Middle frontal gyrus (tissue), 1 donor: ENCODE results near the gene IFRD2.
"Not testable (repeated sequence)": the region's sequence is repeated elsewhere in the genome, so short reads cannot be mapped to it uniquely, and the experiment has no call there.

Experiments
- DNase-seq: peaks from one replicate; pipeline ENCODE4 v3.0.0-alpha.2; 2015; ENCODE audit warnings: low spot score; ENCODE audit errors: extremely low spot score

The IFRD2 gene

GRCh38 chr3:50324351-50325112 is 32.3 kb upstream of the IFRD2 start:
- no peak for DNase-seq

DNA sequence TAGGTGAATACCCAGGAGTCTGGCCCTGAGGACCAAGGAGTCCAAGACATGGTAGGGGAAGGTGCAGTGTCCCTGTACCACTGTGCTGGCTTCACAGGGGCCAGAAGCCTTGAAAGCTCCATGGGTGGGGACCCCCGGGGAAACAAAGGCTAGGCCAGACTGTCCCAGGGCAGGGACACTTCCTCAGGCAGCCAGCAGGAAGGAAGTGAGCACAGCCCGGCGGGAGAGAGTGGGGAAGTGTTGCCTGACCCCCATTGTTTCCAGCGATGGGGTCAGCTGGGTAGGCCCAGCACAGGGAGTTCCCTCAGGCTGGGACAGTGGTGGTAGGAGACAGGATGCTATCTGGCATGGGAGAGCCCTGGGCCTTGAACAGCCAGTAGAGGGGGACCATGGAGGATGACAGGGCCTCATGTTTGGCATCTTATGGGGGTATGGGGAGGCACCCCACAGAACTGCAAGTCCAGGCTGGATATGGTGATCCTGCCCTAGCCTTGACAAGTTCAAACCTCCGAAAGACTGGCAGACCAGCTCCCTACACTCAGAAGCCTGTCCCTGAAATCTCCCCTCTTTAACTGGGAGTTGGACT is 31.5 kb upstream of the IFRD2 start:
- DNase-seq, result no peak

DNA sequence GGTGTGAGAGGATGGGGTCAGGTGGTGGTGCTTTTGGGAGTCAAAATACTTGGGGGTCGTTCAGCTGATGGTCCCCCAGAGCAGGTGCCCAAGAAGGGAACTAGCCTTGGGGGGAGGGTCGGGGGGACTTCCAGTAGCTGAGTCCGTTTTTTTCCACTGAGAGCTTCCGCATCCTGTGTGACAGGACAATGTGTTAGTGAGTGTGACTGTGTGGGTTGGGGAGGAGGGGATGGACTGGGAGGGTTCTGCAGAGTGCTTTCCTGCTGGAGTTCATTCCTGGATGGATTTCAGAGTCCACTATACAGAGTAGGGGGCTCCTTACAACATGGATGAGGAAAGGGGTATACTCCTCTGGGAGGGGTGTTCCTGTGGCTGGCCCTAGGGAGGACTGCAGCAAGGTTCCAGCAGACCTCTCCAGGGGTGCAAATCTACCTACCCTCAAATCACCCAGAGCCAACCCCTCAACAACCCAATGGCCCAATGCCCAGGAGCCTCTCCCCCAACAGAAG is 30.9 kb upstream of the IFRD2 start:
- no peak for DNase-seq

DNA sequence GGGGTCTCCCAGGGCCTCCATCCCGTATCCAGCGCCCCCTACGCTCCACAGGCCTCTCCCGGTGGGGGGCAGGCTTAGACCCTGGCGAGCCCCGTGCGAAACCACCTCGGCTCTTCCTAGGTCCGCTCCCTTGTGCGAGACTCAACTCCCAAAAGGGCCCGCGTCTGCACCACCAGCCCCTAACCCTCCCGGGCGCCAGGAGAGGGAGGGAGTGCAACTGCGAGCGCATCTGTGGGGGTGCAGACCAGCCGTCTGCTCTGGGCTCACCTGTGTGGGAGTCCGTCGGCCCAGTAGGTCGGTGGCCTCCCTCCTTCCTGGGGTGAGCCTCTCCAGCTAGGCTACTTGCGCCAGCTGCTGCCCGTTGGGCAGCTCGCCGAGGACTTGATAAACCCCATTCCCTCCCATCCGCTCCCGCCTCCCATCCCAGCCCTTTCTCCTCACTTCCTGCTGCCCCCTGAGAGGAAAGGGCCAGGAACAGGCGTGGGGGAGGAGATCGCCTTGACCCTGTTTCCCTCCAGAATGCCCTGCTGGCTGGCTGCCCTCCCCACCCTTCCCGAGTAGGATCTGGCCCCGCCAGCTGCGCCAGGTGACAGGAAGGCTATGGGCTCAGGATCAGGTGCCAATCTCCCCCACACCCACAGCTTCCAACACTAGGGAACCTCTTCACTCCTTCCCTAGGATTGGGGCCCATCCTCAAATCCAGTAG is 30.3 kb upstream of the IFRD2 start, which contains the start of gene HYAL2:
TSS of gene HYAL2 (minus strand) at position 360 of the 706 bp plus-strand sequence. CDS start 2,256 bp downstream, outside the sequence.
- DNase-seq, result no peak

DNA sequence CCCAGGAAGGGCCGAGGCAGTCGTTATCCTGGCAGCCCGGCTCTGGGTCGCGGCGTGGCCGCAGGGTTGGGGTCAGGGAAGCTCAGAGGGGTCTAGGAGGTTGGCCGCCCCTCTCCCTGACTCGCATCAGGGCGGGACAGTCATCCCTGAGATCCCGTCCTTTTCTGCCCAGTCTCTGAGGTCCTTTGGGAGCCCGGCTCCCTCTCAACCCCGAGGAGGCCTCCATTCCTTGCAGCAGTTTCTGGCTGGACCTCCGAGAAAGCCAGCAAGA is 29.8 kb upstream of the IFRD2 start:
- no peak for DNase-seq

DNA sequence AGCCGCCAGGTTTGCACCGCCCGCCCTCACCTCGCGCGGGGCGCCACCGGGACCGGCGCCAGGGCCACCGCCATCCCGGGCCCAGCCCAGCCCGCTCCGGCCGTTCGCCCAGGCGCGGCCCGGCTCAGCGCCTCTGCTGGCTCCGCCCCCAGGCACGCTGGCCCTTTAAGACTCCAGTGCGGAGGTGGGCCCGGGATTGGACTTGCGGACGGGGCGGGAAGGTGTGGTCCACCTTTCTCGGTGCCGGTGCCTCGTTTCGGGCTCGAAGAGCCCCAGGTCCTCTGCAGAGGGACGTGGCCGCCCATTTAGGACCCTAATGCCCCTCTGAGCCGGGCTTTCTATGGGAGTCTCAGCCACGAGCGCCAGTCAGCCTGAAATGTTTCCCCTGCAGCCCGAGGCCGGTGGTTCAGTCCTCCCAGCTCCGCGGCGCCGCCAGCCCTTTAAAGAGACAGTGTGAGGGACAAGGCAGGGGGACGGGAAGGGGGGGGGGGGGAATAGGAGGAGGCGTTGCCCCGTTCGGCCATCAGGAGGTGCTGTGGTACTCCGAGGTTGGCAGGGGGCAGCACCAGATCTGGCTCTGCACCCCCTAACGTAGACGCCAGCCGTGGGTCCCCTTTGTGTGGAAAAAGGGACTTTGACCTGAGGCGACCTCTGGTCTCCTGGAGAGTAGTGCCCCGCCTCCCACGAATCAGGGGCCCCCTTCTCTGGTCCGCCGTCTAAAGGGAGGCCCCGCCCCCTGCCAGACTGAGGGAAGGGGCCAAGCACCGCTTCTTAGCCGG is 29.3 kb upstream of the IFRD2 start:
- peak; percentile 81 for DNase-seq

DNA sequence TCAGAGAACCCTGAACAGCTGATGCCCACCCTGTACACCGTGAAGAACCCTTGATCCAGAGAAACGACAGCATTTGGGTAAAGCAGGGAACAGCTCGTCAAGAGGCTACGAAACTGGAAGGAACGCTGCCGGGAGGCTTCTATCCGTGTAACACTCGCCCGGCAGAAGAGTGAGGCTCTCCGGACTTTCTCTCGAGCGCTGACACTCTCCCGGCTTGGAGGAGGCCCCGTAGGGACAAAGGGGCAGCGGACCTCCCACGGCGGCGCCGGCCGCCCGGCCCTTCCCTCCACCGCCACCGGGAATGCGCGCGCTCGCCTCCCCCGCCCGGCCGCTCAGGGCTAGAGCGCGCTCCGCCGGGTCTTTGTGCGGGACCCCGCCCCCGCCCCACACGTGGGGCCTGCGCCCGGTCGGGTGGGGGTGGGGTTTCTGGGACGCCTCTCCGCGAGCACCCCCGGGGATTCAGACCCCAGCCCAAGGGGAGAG is 28.7 kb upstream of the IFRD2 start:
- peak; percentile 56 for DNase-seq

DNA sequence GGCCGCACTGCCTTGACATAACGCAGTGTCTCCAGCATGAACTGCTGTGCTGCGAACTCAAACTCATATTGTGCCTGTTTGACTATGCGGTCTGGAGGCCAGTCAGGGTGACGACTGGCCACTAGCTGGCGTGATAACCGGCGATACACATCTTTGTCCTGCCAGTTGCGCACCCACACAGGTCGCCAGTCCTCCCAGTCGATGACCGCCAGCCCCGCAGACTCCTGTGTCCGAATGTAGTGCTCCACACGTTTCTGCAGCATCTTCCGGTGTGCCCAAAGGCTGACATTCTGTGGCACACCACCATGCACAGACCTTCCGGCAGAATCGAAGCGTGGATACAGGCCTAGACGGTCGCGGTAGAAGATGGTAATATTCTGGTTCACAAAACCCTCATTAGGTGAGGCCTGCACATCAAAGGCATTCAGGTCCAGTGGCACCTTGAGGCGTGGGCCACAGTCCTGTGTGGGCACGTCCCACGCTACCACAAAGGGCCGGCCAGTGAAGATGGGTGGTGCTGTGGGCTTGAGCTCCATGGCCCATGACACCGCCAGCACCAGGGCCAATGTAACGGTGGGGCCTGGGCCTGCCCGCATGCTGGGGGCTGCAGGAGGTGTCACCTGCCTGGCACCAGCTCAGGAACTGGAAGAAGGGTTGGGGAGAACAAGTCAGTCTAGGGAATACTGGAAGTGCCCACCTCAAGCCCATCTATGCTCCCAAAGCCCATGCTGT is 27.8 kb upstream of the IFRD2 start:
- no peak for DNase-seq

DNA sequence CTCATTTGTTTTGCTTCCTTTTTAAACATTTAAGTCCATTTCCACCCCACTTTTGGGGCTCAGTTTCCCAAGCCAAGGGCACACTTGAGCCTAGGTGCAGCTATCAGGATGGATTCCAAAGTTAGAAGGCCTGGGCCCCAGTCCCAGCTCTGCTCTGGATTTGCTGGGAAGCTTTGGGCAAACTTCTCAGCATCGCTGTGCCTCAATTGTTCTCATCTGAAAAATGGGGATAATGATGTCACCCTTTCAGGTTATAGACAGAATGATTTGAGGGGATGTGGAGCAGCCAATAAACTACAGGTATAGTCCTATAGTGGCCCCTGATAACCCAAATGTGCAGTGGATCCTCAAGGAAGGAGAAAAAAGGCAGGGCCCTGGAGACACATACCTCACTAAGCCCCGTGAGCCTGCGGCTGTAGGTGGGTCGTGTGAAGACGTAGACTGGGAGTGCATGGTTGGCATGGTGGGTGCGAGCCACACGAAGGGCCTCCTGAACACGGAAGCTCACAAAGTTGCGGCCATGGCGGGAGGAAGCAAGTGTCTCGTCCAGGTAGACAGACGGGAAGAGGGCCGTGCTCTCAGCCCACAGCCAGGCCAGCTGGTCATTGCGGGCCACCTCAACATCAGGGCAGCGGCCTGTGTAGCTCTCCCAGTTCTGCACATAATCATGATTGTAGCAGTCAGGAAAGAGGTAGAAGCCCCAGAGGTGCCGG is 27.1 kb upstream of the IFRD2 start:
- no peak for DNase-seq

DNA sequence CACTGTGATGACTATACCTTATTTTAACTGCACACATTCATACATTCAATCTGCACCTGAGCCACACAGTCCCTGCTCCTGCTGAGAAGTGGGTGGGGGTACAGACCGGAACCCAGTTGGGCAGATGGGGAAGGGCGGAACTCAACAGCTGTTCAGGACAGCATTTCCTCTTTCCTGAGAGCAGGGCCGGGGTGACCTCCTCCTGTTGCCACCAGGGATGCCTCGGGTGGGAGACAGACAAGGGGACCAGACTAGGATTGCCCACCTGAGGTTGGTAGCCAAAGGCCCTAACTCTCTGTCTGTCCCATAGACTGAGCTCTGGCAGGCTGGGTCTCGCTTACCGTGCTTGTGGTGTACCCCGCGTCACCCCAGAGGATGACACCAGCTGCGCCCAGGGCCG is 26.4 kb upstream of the IFRD2 start:
- no peak for DNase-seq

DNA sequence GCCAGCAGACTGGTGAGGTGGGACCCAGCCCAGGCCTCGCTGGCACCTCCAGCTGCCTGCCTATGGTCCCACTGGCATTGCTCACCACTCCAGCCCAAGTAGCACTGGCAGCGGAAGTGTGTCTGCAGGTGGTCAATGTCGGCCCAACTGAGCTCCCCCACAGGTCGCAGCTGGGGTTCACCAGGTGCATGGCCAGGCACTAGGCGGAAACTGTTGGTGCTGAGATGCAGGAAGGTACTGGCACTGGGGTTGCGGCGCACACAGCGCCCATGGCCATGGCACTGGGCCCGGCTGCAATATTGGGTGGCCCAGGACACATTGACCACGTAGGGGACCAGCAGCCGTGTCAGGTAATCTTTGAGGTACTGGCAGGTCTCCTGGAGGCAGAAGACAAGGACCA is 25.9 kb upstream of the IFRD2 start:
- no peak for DNase-seq

DNA sequence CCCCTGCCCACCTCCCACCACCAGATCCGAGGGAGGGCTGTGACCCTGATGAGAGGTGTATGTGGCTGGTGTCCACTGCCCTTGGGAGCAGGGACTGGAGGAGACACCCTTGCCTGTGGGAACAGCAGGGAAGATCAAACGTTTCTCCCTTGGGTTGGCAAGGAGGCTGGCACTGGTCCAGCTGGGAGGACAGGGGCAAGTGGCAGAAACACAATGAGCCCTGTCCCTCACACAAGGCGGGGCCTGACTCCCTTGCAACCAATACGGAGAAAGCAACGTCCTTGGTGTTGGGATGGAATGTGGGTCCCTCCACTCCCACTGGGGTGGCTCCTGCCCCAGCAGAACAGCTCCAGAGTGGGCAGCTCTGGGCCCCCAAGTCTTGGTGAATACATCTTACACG is 25.1 kb upstream of the IFRD2 start:
- DNase-seq, result no peak

DNA sequence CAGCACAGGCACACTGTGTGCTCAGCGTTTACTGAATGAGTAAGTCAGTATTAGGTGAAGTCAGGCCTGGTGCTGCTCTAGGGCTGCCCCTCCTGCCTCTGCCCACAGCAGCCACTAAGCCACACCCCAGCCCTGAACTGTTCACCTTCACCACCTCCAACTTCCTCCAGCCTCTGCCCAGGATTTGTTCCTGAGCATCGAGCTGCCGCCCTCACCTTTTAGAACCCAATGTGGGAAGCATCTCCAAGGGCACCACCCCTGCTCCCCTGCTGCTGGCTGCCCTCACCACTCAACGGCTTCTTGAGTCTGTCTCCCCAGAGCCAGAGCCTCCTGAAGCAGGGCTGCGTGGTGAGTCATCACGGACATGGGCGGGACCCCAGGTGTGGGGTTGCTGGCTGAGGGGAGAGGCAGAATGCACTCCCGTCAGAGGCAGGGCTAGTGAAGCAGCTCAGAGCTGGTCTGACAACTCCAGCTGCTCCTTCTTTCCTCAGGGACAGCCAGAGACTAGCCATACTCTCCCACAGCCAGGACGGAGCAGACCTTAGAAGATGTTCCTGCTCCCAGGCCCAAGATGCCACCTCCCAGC is 24.5 kb upstream of the IFRD2 start:
- DNase-seq, result no peak

- DNase-seq, result no peak
Measured at GRCh38 chr3:50314816-50315215, 22.6 kb upstream of the IFRD2 start.

DNA sequence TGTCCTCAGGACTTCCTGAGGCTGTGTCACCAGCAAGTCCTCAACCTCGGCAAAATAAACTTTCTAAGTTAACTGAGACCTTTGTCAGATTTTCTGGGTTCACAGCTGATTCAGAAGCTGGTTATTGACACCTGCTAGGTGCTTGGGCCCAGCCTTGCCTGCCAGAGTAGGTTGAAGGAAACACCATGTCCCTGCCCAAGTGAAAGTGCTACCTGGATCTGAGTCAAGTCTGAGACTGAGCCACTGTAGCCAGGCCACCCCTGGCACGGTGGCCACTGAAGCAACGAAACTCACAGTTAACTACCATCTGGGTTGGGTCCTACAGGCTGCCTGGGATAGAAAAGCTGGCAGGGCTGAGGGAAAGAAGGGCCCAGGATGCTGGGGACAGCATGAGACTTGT is 22.1 kb upstream of the IFRD2 start:
- no peak for DNase-seq

GRCh38 chr3:50312041-50312440 is 19.8 kb upstream of the IFRD2 start:
- not testable (repeated sequence) for DNase-seq

GRCh38 chr3:50304601-50305000 is 12.4 kb upstream of the IFRD2 start:
- no peak for DNase-seq

- no peak for DNase-seq
Measured at GRCh38 chr3:50303013-50303815, 11.0 kb upstream of the IFRD2 start, which contains the start of gene HYAL1. HYAL1 (minus strand) TSS chr3:50303574; CDS start chr3:50302956, 618 bp downstream.
